WTC11 (cell line): ENCODE data around the gene ETV1. TPM values are rescaled to one million over a fixed set of nuclear protein-coding genes. Genes with fewer than 3 reads are reported as not detected.

Source experiments
- ATAC-seq: fragments of 200-7000 bp; cut with Tn5 transposase; 2 replicates; pipeline ENCODE4 v1.10.0; 2021; ENCODE audit warnings: mild to moderate bottlenecking, moderate library complexity
- CTCF ChIA-PET: fragments of 300-600 bp; sonication (Branson Sonifier 250); formaldehyde crosslinking; loops from one replicate; lab custom pipeline; 2021; ENCODE audit warnings: antibody characterized with exemption; lab: Charles Lee
- POLR2A ChIA-PET: fragments of 350-600 bp; sonication (Branson Sonifier 250); formaldehyde crosslinking; loops from one replicate; lab custom pipeline; 2021; ENCODE audit warnings: antibody characterized with exemption; lab: Charles Lee
- DNase-seq: peaks from one replicate; pipeline ENCODE4 v3.0.0; 2021; ENCODE audit warnings: low spot score
- H3K27ac Mint-ChIP-seq: 2 replicates; pipeline ENCODE4 v1.8.0; 2021; ENCODE audit warnings: mixed read lengths
- H3K27me3 Mint-ChIP-seq: 2 replicates; pipeline ENCODE4 v1.8.0; 2021; ENCODE audit warnings: low read depth, mild to moderate bottlenecking, moderate library complexity, mixed read lengths
- H3K36me3 Mint-ChIP-seq: 2 replicates; pipeline ENCODE4 v1.8.0; 2021; ENCODE audit warnings: mixed read lengths
- H3K4me1 Mint-ChIP-seq: 2 replicates; pipeline ENCODE4 v1.8.0; 2022; ENCODE audit warnings: mixed read lengths
- H3K4me3 Mint-ChIP-seq: 2 replicates; pipeline ENCODE4 v1.8.0; 2021; ENCODE audit warnings: mild to moderate bottlenecking, moderate library complexity, mixed read lengths
- H3K9me3 Mint-ChIP-seq: 2 replicates; pipeline ENCODE4 v1.8.0; 2021; ENCODE audit warnings: mixed read lengths
- CBFB ChIP-seq: sonication (generic); formaldehyde crosslinking; IDR thresholded peaks from 2 replicates; pipeline ENCODE4 v1.8.1; 2022; ENCODE audit warnings: mild to moderate bottlenecking, low read depth, missing genetic modification reagents
- MXD4 ChIP-seq: fragments of 250-450 bp; sonication (Bioruptor Pico); IDR thresholded peaks from 2 replicates; pipeline ENCODE4 v1.8.0; 2021; ENCODE audit warnings: mild to moderate bottlenecking, moderate library complexity, borderline replicate concordance
- NFE2L1 ChIP-seq: sonication (generic); formaldehyde crosslinking; IDR thresholded peaks from 2 replicates; pipeline ENCODE4 v1.8.1; 2023; ENCODE audit warnings: missing genetic modification reagents
- NR3C1 ChIP-seq: sonication (generic); formaldehyde crosslinking; conservative IDR thresholded peaks from 2 replicates; pipeline ENCODE4 v1.8.1; 2023; ENCODE audit warnings: low read depth, mild to moderate bottlenecking, missing genetic modification reagents
- PRRX2 ChIP-seq: fragments of 250-450 bp; sonication (Bioruptor Pico); IDR thresholded peaks from 2 replicates; pipeline ENCODE4 v1.8.0; 2021; ENCODE audit warnings: mild to moderate bottlenecking
- RELA ChIP-seq: sonication (generic); formaldehyde crosslinking; IDR thresholded peaks from 2 replicates; pipeline ENCODE4 v1.8.1; 2022; ENCODE audit warnings: missing genetic modification reagents, mild to moderate bottlenecking, borderline replicate concordance
- SMAD3 ChIP-seq: sonication (generic); formaldehyde crosslinking; IDR thresholded peaks from 2 replicates; pipeline ENCODE4 v1.8.0; 2022; ENCODE audit warnings: missing genetic modification reagents, mild to moderate bottlenecking, borderline replicate concordance
- SOX15 ChIP-seq: fragments of 250-450 bp; sonication (Bioruptor Pico); IDR thresholded peaks from 2 replicates; pipeline ENCODE4 v1.9.0; 2021; ENCODE audit warnings: mild to moderate bottlenecking
- TP53 ChIP-seq: sonication (generic); formaldehyde crosslinking; IDR thresholded peaks from 2 replicates; pipeline ENCODE4 v1.8.1; 2023; ENCODE audit warnings: mild to moderate bottlenecking, missing genetic modification reagents
- ZNF138 ChIP-seq: sonication (generic); formaldehyde crosslinking; conservative IDR thresholded peaks from 2 replicates; pipeline ENCODE4 v1.8.1; 2022; ENCODE audit warnings: mild to moderate bottlenecking, moderate library complexity, missing genetic modification reagents
- ZNF219 ChIP-seq: sonication (generic); formaldehyde crosslinking; IDR thresholded peaks from 2 replicates; pipeline ENCODE4 v1.8.0; 2023; ENCODE audit warnings: missing genetic modification reagents, mild to moderate bottlenecking, borderline replicate concordance
- total RNA-seq: library from RNA; stranded (reverse); gene quantifications from 3 replicates; pipeline ENCODE4 v1.2.3, GENCODE V29; 2021
- TF ChIP-seq, protein P1 (sequence below): fragments of 250-450 bp; sonication (Bioruptor Pico); IDR thresholded peaks from 2 replicates; pipeline ENCODE4 v1.9.0; 2021; ENCODE audit warnings: moderate library complexity, mild to moderate bottlenecking, inconsistent platforms, borderline replicate concordance
- TF ChIP-seq, protein P2 (sequence below): fragments of 250-450 bp; sonication (Bioruptor Pico); IDR thresholded peaks from 2 replicates; pipeline ENCODE4 v1.9.0; 2021; ENCODE audit warnings: mild to moderate bottlenecking, borderline replicate concordance
- TF ChIP-seq, protein P3 (sequence below): fragments of 250-450 bp; sonication (Bioruptor Pico); conservative IDR thresholded peaks from 2 replicates; pipeline ENCODE4 v1.9.0; 2021; ENCODE audit warnings: mild to moderate bottlenecking
- TF ChIP-seq, protein P4 (sequence below): sonication (generic); formaldehyde crosslinking; IDR thresholded peaks from 2 replicates; pipeline ENCODE4 v1.8.0; 2023; ENCODE audit warnings: missing genetic modification reagents
- TF ChIP-seq, protein P5 (sequence below): sonication (generic); formaldehyde crosslinking; IDR thresholded peaks from 2 replicates; pipeline ENCODE4 v1.8.1; 2022; ENCODE audit warnings: mild to moderate bottlenecking, moderate library complexity, missing genetic modification reagents
- TF ChIP-seq, protein P6 (sequence below): fragments of 250-450 bp; sonication (Bioruptor Pico); IDR thresholded peaks from 2 replicates; pipeline ENCODE4 v2.1.2; 2022; ENCODE audit warnings: mild to moderate bottlenecking, moderate library complexity
- TF ChIP-seq, protein P7 (sequence below): sonication (generic); formaldehyde crosslinking; IDR thresholded peaks from 2 replicates; pipeline ENCODE4 v1.8.1; 2023; ENCODE audit warnings: mild to moderate bottlenecking, missing genetic modification reagents, moderate library complexity
- TF ChIP-seq, protein P8 (sequence below): sonication (generic); formaldehyde crosslinking; IDR thresholded peaks from 2 replicates; pipeline ENCODE4 v1.8.1; 2023; ENCODE audit warnings: mild to moderate bottlenecking, missing genetic modification reagents, moderate library complexity
- TF ChIP-seq, protein P9 (sequence below): sonication (generic); formaldehyde crosslinking; IDR thresholded peaks from 2 replicates; pipeline ENCODE4 v1.8.1; 2022; ENCODE audit warnings: low read depth, missing genetic modification reagents, borderline replicate concordance
- TF ChIP-seq, protein P10 (sequence below): sonication (generic); formaldehyde crosslinking; IDR thresholded peaks from 2 replicates; pipeline ENCODE4 v1.8.0; 2022; ENCODE audit warnings: mild to moderate bottlenecking, missing genetic modification reagents
- TF ChIP-seq, protein P11 (sequence below): fragments of 250-450 bp; sonication (Bioruptor Pico); IDR thresholded peaks from 2 replicates; pipeline ENCODE4 v1.8.0; 2021; ENCODE audit warnings: mild to moderate bottlenecking

Gene ETV1
- total RNA-seq, 1 experiment from 2014 or later = 76.6 TPM

DNA sequence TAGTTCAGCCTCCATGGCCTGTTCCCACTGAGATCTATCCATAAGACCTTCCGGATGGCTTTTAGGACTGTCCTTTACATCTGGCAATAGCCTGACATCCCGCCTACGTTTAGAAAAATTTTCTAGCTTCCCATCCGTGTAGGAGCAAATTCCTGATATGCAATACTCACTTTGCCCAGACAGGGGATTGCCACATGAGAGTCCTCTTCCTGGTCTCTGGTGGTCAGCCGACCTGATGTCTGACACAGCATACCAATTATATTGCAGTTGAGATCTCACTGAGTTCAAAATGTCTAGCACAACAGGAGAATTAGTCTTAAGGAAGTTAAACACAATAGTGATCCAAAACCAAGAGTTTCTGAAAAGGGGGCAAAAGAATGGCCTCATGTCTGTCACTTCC is 9.4 kb upstream of the ETV1 start (continued):
- TF ChIP-seq SOX15 (no peak), SMAD3 (no peak), NR3C1 (CRISPR knock-in tag) (no peak), RELA (CRISPR knock-in tag) (no peak)
- TF ChIP-seq, protein P1, sequence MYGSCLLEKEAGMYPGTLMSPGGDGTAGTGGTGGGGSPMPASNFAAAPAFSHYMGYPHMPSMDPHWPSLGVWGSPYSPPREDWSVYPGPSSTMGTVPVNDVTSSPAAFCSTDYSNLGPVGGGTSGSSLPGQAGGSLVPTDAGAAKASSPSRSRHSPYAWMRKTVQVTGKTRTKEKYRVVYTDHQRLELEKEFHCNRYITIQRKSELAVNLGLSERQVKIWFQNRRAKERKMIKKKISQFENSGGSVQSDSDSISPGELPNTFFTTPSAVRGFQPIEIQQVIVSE = no peak
- TF ChIP-seq, protein P2, sequence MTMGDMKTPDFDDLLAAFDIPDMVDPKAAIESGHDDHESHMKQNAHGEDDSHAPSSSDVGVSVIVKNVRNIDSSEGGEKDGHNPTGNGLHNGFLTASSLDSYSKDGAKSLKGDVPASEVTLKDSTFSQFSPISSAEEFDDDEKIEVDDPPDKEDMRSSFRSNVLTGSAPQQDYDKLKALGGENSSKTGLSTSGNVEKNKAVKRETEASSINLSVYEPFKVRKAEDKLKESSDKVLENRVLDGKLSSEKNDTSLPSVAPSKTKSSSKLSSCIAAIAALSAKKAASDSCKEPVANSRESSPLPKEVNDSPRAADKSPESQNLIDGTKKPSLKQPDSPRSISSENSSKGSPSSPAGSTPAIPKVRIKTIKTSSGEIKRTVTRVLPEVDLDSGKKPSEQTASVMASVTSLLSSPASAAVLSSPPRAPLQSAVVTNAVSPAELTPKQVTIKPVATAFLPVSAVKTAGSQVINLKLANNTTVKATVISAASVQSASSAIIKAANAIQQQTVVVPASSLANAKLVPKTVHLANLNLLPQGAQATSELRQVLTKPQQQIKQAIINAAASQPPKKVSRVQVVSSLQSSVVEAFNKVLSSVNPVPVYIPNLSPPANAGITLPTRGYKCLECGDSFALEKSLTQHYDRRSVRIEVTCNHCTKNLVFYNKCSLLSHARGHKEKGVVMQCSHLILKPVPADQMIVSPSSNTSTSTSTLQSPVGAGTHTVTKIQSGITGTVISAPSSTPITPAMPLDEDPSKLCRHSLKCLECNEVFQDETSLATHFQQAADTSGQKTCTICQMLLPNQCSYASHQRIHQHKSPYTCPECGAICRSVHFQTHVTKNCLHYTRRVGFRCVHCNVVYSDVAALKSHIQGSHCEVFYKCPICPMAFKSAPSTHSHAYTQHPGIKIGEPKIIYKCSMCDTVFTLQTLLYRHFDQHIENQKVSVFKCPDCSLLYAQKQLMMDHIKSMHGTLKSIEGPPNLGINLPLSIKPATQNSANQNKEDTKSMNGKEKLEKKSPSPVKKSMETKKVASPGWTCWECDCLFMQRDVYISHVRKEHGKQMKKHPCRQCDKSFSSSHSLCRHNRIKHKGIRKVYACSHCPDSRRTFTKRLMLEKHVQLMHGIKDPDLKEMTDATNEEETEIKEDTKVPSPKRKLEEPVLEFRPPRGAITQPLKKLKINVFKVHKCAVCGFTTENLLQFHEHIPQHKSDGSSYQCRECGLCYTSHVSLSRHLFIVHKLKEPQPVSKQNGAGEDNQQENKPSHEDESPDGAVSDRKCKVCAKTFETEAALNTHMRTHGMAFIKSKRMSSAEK = no peak
- TF ChIP-seq, all 79 proteins: peak for 0

DNA sequence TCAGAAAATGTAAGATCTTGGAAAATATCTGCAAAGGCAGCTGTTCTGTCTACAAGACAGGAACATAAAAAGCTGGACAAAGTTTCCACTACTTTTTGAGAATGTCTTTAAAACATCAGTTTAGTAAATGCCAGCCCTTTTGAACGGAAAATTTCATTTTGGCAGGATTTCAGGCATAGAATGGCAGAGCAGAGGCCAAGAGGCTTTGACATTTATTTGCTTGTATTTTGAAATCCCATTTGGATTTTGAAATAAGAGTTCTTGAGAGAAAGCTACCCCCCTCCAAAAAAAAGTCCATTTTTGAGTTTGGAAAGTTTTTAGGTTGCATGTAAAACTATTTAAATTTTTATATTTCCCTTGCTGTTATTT is 3.1 kb upstream of the ETV1 start:
- Mint-ChIP-seq H3K36me3 (no peaks in the 10 kb centered on the region), H3K27me3 (no peaks in the 10 kb centered on the region), H3K4me3 (no peak overlapping the region), H3K27ac (no peak overlapping the region), H3K9me3 (no peaks in the 10 kb centered on the region), H3K4me1 (peaks cover 8% of the 10 kb centered on the region)
- POLR2A ChIA-PET = interaction anchor here (5.0 kb wide), 1 partner anchor 12 kb away, joined by 33 read pairs; no protein-coding TSS in a partner anchor
- no peak for DNase-seq
- ATAC-seq = no peak
- CTCF ChIA-PET = interaction anchor here (1.0 kb wide), 1 partner anchor 145 kb away, joined by 3 read pairs; no protein-coding TSS in a partner anchor
- TF ChIP-seq, protein P3, sequence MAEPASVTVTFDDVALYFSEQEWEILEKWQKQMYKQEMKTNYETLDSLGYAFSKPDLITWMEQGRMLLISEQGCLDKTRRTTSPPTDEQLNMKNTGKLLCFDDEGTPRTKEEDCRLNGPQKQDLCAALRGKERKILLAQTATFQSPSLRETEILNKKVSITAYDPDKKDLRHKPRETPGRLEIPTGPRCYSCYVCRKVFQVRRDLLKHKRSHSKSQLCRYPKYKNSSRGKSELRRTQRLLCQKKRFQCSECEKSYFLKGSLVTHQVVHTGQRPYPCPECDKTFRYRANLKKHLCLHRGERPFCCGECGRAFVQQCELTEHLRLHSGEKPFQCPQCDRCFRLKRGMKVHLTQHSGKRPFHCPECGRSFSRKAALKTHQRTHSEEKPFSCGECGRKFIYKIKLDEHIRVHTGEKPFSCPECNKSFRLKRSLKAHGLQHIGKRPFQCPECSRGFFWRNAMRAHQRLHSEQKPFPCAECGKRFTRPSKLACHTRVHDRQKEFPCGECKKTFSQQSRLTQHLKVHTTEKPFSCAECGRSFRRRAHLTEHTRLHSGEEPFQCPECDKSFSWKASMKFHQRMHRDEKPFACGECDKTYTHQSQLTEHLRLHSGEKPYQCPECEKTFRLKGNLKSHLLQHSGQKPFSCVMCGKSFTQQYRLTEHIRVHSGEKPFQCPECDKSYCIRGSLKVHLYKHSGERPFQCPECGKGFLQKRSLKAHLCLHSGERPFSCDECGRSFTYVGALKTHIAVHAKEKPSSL (CRISPR knock-in tag) = no peak
- TF ChIP-seq PRRX2 (CRISPR knock-in tag) = no peak
- TF ChIP-seq, protein P4, sequence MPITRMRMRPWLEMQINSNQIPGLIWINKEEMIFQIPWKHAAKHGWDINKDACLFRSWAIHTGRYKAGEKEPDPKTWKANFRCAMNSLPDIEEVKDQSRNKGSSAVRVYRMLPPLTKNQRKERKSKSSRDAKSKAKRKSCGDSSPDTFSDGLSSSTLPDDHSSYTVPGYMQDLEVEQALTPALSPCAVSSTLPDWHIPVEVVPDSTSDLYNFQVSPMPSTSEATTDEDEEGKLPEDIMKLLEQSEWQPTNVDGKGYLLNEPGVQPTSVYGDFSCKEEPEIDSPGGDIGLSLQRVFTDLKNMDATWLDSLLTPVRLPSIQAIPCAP (CRISPR knock-in tag) = no peak
- TF ChIP-seq, protein P5, sequence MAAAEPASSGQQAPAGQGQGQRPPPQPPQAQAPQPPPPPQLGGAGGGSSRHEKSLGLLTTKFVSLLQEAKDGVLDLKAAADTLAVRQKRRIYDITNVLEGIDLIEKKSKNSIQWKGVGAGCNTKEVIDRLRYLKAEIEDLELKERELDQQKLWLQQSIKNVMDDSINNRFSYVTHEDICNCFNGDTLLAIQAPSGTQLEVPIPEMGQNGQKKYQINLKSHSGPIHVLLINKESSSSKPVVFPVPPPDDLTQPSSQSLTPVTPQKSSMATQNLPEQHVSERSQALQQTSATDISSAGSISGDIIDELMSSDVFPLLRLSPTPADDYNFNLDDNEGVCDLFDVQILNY (CRISPR knock-in tag) = no peak
- TF ChIP-seq TP53 (CRISPR knock-in tag) = no peak
- TF ChIP-seq, protein P6, sequence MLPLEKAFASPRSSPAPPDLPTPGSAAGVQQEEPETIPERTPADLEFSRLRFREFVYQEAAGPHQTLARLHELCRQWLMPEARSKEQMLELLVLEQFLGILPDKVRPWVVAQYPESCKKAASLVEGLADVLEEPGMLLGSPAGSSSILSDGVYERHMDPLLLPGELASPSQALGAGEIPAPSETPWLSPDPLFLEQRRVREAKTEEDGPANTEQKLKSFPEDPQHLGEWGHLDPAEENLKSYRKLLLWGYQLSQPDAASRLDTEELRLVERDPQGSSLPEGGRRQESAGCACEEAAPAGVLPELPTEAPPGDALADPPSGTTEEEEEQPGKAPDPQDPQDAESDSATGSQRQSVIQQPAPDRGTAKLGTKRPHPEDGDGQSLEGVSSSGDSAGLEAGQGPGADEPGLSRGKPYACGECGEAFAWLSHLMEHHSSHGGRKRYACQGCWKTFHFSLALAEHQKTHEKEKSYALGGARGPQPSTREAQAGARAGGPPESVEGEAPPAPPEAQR (CRISPR knock-in tag) = no peak
- no peak for TF ChIP-seq MXD4 (CRISPR knock-in tag)
- TF ChIP-seq, protein P7, sequence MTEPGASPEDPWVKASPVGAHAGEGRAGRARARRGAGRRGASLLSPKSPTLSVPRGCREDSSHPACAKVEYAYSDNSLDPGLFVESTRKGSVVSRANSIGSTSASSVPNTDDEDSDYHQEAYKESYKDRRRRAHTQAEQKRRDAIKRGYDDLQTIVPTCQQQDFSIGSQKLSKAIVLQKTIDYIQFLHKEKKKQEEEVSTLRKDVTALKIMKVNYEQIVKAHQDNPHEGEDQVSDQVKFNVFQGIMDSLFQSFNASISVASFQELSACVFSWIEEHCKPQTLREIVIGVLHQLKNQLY (CRISPR knock-in tag) = no peak
- no peak for TF ChIP-seq CBFB
- TF ChIP-seq, protein P8, sequence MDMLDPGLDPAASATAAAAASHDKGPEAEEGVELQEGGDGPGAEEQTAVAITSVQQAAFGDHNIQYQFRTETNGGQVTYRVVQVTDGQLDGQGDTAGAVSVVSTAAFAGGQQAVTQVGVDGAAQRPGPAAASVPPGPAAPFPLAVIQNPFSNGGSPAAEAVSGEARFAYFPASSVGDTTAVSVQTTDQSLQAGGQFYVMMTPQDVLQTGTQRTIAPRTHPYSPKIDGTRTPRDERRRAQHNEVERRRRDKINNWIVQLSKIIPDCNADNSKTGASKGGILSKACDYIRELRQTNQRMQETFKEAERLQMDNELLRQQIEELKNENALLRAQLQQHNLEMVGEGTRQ = no peak
- TF ChIP-seq, protein P9, sequence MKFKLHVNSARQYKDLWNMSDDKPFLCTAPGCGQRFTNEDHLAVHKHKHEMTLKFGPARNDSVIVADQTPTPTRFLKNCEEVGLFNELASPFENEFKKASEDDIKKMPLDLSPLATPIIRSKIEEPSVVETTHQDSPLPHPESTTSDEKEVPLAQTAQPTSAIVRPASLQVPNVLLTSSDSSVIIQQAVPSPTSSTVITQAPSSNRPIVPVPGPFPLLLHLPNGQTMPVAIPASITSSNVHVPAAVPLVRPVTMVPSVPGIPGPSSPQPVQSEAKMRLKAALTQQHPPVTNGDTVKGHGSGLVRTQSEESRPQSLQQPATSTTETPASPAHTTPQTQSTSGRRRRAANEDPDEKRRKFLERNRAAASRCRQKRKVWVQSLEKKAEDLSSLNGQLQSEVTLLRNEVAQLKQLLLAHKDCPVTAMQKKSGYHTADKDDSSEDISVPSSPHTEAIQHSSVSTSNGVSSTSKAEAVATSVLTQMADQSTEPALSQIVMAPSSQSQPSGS = no peak
- no peak for TF ChIP-seq NFE2L1
- TF ChIP-seq, protein P10, sequence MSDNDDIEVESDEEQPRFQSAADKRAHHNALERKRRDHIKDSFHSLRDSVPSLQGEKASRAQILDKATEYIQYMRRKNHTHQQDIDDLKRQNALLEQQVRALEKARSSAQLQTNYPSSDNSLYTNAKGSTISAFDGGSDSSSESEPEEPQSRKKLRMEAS (CRISPR knock-in tag) = no peak
- TF ChIP-seq ZNF219 (CRISPR knock-in tag) = no peak
- no peak for TF ChIP-seq ZNF138 (CRISPR knock-in tag)
- TF ChIP-seq, protein P11, sequence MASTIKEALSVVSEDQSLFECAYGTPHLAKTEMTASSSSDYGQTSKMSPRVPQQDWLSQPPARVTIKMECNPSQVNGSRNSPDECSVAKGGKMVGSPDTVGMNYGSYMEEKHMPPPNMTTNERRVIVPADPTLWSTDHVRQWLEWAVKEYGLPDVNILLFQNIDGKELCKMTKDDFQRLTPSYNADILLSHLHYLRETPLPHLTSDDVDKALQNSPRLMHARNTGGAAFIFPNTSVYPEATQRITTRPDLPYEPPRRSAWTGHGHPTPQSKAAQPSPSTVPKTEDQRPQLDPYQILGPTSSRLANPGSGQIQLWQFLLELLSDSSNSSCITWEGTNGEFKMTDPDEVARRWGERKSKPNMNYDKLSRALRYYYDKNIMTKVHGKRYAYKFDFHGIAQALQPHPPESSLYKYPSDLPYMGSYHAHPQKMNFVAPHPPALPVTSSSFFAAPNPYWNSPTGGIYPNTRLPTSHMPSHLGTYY = no peak
